Transverse colon (tissue), 4 donors: ENCODE measurements around the gene SYT2.

ENCODE experiments used
- POLR2A ChIP-seq: fragments of 450-650 bp; IDR thresholded peaks from one replicate; pipeline ENCODE4 v1.6.1; 2016; ENCODE audit warnings: antibody characterized with exemption, mild to moderate bottlenecking, moderate library complexity
- POLR2AphosphoS5 ChIP-seq, 3 donors: sonication (generic); formaldehyde crosslinking; IDR thresholded peaks; one replicate each; pipeline ENCODE4 v1.6.1; 2016; ENCODE audit warnings: antibody characterized with exemption in 3 of 3
- TF ChIP-seq, protein P1 (sequence below), 5 experiments: fragments of 200-600 bp in 3 of 5; fragments of 450-650 bp in 2 of 5; sonication (generic) in 3 of 5; IDR thresholded peaks; 1 replicate in 2 of 5; 2 replicates in 3 of 5; pipeline ENCODE4 v1.5.1; 2016 to 2017; ENCODE audit warnings: antibody characterized with exemption in 5 of 5, inconsistent platforms in 3 of 5, mild to moderate bottlenecking in 2 of 5, moderate library complexity in 1 of 5

DNA sequence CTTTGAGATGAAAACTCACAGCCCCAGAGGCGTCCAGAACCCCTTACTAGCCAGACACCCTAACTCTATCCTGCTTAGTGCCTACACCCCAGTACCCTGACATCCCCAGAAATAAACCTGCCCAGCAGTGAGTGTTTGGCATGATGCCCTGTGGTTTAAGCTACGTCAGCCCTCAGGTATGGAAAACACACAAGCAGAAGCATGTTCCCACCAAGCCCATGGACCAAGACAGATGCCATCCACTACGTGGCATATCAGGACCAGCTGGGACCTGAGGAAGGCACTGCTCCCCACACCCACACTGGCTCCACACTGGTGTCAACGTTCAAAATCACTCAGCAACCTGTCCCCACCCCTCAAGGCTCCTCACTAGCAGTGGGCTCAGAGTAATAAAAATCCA is 116.4 kb downstream of the SYT2 start:
- TF ChIP-seq POLR2A = no peak
- TF ChIP-seq, protein P1, sequence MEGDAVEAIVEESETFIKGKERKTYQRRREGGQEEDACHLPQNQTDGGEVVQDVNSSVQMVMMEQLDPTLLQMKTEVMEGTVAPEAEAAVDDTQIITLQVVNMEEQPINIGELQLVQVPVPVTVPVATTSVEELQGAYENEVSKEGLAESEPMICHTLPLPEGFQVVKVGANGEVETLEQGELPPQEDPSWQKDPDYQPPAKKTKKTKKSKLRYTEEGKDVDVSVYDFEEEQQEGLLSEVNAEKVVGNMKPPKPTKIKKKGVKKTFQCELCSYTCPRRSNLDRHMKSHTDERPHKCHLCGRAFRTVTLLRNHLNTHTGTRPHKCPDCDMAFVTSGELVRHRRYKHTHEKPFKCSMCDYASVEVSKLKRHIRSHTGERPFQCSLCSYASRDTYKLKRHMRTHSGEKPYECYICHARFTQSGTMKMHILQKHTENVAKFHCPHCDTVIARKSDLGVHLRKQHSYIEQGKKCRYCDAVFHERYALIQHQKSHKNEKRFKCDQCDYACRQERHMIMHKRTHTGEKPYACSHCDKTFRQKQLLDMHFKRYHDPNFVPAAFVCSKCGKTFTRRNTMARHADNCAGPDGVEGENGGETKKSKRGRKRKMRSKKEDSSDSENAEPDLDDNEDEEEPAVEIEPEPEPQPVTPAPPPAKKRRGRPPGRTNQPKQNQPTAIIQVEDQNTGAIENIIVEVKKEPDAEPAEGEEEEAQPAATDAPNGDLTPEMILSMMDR (IDR thresholded peaks at IDR 0.05) = no peak
- peak in 1 of 3 donors; percentile 4 for TF ChIP-seq POLR2AphosphoS5 (IDR thresholded peaks at IDR 0.05)
